ENCODE measurements around the gene CAV1. TPM values are rescaled to one million over a fixed set of nuclear protein-coding genes. Genes with fewer than 3 reads are reported as not detected.
A peak's percentile ranks its signal among the peaks of the same experiment; 100 is the strongest.

The CAV1 gene
- total and polyA plus RNA-seq, 12 donors: 4.0 to 35.4 (median 9.7) TPM

DNA sequence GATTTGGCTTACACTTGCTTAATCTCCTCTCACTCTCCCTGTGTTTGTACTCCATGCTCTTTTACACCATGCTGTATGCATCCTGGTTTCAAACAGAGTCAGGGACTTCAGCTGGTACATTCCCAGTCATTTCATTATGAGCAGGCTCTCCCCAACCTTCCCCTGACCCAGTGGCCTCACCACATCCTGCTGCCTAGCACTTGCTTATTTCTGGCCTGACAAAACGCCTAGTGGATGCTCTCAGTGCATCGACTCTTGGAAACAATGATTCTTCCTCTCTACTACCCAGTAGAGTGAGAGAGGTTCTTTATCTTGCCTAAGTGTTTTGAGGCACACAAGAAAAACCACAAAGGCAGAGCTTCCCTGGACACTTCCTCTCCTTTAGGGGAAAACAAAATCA, 63.4 kb downstream of the CAV1 start:
- intact Hi-C loops (cut with DNase I): loop anchor here (5.0 kb wide), 2 partner anchors 326 to 331 kb away; no protein-coding TSS in a partner anchor
- no peaks in the 10 kb centered on the region for H3K36me3 ChIP-seq (replicated peaks in 1 of 2)
- H3K4me1 ChIP-seq (replicated peaks in 1 of 2): peaks cover 3 to 6% of the 10 kb centered on the region in 2 donors
- H3K27ac ChIP-seq: no peak overlapping the region
- no peak overlapping the region for H3K4me3 ChIP-seq
- no peaks in the 10 kb centered on the region for H3K9me3 ChIP-seq (replicated peaks in 1 of 3)
- TF ChIP-seq, protein P1, sequence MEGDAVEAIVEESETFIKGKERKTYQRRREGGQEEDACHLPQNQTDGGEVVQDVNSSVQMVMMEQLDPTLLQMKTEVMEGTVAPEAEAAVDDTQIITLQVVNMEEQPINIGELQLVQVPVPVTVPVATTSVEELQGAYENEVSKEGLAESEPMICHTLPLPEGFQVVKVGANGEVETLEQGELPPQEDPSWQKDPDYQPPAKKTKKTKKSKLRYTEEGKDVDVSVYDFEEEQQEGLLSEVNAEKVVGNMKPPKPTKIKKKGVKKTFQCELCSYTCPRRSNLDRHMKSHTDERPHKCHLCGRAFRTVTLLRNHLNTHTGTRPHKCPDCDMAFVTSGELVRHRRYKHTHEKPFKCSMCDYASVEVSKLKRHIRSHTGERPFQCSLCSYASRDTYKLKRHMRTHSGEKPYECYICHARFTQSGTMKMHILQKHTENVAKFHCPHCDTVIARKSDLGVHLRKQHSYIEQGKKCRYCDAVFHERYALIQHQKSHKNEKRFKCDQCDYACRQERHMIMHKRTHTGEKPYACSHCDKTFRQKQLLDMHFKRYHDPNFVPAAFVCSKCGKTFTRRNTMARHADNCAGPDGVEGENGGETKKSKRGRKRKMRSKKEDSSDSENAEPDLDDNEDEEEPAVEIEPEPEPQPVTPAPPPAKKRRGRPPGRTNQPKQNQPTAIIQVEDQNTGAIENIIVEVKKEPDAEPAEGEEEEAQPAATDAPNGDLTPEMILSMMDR (IDR thresholded peaks at IDR 0.05): no peak
- TF ChIP-seq POLR2A (IDR thresholded peaks at IDR 0.05): no peak
- H3K27me3 ChIP-seq: no peaks in the 10 kb centered on the region
- 35 to 55% (median 36%) methylated on average over 2 of the region's 2 CpGs for WGBS, 4 donors
- DNase-seq: peak in 2 of 7 donors; percentile 8 to 21

DNA sequence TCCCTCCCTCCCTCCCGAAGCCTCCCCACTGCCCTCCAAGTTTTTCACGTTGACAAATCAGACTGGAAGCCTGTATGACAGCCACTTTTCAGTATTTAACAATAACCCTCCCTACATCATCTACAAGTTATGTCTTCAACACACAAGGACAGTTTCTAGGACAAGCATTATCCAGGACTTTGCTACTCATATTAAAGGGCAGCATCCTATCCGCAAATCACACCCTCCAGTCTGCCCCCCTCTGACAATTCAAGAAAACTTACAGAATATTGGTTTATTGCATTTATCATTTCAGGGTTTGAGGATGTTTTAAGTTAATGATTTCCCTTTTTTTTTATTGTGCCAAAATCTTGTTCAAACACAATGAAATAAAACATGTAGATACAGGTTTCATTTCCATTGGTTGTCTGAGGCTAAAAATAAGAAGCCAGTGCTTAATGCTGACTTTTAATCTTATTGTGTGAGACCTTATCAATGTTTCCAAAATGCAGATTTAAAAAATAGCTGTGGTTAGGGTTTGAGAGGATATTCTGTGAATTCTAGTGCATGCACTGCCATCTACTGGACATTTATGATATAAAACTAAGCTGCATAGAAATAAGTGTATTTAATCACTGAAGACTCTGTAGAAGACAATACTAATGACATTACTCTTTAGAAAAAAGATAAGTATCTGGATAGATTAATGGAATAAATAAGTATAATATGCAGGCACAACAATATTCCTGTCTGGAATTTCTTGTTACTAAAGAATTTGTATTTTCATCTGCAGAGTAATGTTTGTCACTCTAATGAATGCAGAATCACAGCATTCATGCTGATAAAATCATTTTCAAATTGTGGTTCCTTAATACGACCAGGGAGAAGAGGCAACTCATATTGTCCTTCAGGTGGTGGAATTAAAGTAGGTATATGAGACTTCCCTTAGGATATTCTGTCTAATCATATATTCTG, 64.1 kb downstream of the CAV1 start:
- 16 to 32% (median 25%) methylated on average over 4 of the region's 4 CpGs for WGBS, 4 donors
- no peak for DNase-seq
- no peaks in the 10 kb centered on the region for H3K27me3 ChIP-seq

DNA sequence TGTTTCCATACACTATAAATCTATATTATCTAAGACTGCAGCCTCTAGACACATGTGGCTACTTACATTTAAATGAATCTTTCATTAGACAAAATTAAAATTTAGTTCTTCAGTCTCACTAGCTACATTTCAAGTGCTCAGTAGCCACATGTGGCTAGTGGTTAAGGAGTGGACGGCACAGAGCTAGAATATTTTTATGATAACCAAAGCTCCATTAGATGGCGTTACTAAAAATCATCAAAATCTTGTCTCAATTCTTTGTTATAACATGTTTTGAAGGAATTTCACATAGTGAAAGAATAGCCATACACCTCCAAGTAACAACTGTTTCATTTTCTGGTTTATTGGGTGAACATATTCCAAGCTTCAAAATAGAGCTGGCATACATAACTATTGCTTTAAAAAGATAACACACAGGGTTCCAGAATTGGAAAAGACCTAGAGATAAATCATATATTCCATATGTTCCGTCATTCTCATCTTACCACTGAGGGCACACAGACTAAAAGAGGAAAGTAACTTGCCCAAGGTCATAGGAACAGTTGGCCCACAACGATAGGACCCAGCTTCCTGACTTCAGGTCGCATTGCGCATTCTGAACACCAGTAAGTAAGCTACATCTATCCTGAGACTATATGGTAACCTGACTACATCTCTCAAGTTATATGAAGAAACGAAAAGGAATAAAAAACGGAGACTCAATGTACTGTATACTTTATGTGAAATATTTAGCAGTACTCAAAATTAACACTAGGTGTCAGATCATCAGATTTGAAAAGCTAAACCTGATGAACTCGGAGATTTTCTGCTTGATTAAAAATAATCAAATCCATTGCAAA, 66.6 kb downstream of the CAV1 start:
- H3K27ac ChIP-seq: no peak overlapping the region
- TF ChIP-seq, protein P1 (IDR thresholded peaks at IDR 0.05): peak; percentile 46 to 72 (median 66)
- TF ChIP-seq POLR2A (IDR thresholded peaks at IDR 0.05): no peak
- no peak for DNase-seq
- H3K4me3 ChIP-seq: peak overlapping the region in 1 of 4 donors; percentile 34
- no peaks in the 10 kb centered on the region for H3K27me3 ChIP-seq
- 24 to 27% (median 25%) methylated on average over 9 of the region's 9 CpGs for WGBS, 4 donors
- no peaks in the 10 kb centered on the region for H3K36me3 ChIP-seq (replicated peaks in 1 of 2)
- H3K4me1 ChIP-seq (replicated peaks in 1 of 2): peaks cover 3 to 6% of the 10 kb centered on the region in 2 donors
- no peaks in the 10 kb centered on the region for H3K9me3 ChIP-seq (replicated peaks in 1 of 3)
- intact Hi-C loops (cut with DNase I): loop anchor here in 1 of 2 donors (5.0 to 10.0 kb wide), 2 partner anchors 216 to 417 kb away; no protein-coding TSS in a partner anchor

More for the DNA sequence above, 64.1 kb downstream of the CAV1 start:
- no peak overlapping the region for H3K4me3 ChIP-seq
- no peak for TF ChIP-seq POLR2A (IDR thresholded peaks at IDR 0.05)
- TF ChIP-seq, protein P1 (IDR thresholded peaks at IDR 0.05): peak; percentile 65 to 87 (median 79)
- H3K4me1 ChIP-seq (replicated peaks in 1 of 2): peaks cover 3 to 6% of the 10 kb centered on the region in 2 donors
- intact Hi-C loops (cut with DNase I): loop anchor here (5.0 kb wide), 2 partner anchors 327 to 332 kb away; no protein-coding TSS in a partner anchor
- no peaks in the 10 kb centered on the region for H3K36me3 ChIP-seq (replicated peaks in 1 of 2)
- H3K9me3 ChIP-seq (replicated peaks in 1 of 3): no peaks in the 10 kb centered on the region
- no peak overlapping the region for H3K27ac ChIP-seq

DNA sequence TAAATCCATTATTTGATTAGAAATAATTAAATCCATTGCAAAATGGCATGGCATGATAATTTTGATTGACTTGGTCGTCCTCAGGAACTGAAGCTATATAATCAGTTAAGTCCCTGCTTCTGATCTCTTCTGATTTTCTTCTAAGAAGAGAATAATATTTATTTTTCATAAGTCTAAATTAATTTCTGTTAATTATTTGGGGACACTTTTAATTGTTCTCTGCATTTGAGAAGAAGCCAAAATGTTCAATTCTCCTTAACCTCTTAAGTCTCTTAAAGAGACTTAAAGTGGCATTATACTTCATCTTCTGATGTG, 67.2 kb downstream of the CAV1 start:
- DNase-seq: no peak
- TF ChIP-seq, protein P1 (IDR thresholded peaks at IDR 0.05): no peak
- no peak for TF ChIP-seq POLR2A (IDR thresholded peaks at IDR 0.05)
- 7 to 20% (median 13%) methylated on average over 1 of the region's 1 CpG for WGBS, 4 donors
- Histone ChIP-seq H3K9me3 (replicated peaks in 1 of 3) (no peaks in the 10 kb centered on the region), H3K4me1 (replicated peaks in 1 of 2) (peaks cover 3 to 6% of the 10 kb centered on the region in 2 donors), H3K4me3 (peak overlapping the region in 1 of 4 donors; percentile 34), H3K36me3 (replicated peaks in 1 of 2) (no peaks in the 10 kb centered on the region), H3K27ac (no peak overlapping the region), H3K27me3 (no peaks in the 10 kb centered on the region)
- intact Hi-C loops (cut with DNase I): loop anchor here in 1 of 2 donors (5.0 to 10.0 kb wide), 2 partner anchors 215 to 417 kb away; no protein-coding TSS in a partner anchor
